SK-N-SH (cell line): ENCODE data around the gene ESM1. TPM values are rescaled to one million over a fixed set of nuclear protein-coding genes. Genes with fewer than 3 reads are reported as not detected.

Source experiments
- CTCF ChIA-PET: fragments of 300-600, 350-600 bp; formaldehyde crosslinking; extraction: SDS; loops from one replicate; lab custom pipeline; 2021; lab: Yijun Ruan, JAX
- POLR2A ChIA-PET: fragments of 350-600 bp; sonication (Branson Sonifier 250); formaldehyde crosslinking; extraction: SDS; loops from one replicate; lab custom pipeline; 2020; ENCODE audit warnings: antibody characterized with exemption, inconsistent platforms; lab: Yijun Ruan, JAX
- DNase-seq: peaks from one replicate; pipeline ENCODE4 v3.0.0; 2012
- H2AFZ ChIP-seq: fragments of 200-600 bp; sonication (generic); 2 replicates; pipeline ENCODE4 v1.8.1; 2016; ENCODE audit warnings: antibody characterized with exemption, mild to moderate bottlenecking, low read depth
- H3F3A ChIP-seq: fragments of 200-600 bp; sonication (generic); replicated peaks from 2 replicates; pipeline ENCODE3; 2016; ENCODE audit warnings: antibody characterized with exemption, mild to moderate bottlenecking; ENCODE audit not compliant: insufficient read depth
- H3K27ac ChIP-seq, 2 experiments: fragments of 200-500 bp in 1 of 2; fragments of 200-600 bp in 1 of 2; sonication (Bioruptor generic) in 1 of 2; sonication (generic), shearing (Covaris generic) in 1 of 2; 2 replicates each; pipeline versions ENCODE4 v1.5.1 to v1.6.1; 2014 to 2016; ENCODE audit warnings: low read depth in 2 of 2, inconsistent platforms in 1 of 2, low read length in 1 of 2, mild to moderate bottlenecking in 1 of 2, mixed read lengths in 1 of 2
- H3K27me3 ChIP-seq: fragments of 200-600 bp; sonication (generic), shearing (Covaris generic); 2 replicates; pipeline ENCODE4 v1.6.1; 2016; ENCODE audit warnings: mixed run types; ENCODE audit not compliant: insufficient read depth
- H3K36me3 ChIP-seq, 2 experiments: fragments of 200-500 bp in 1 of 2; fragments of 200-600 bp in 1 of 2; sonication (Bioruptor generic) in 1 of 2; sonication (generic) in 1 of 2; replicated peaks in 1 of 2; 2 replicates each; pipeline versions ENCODE3 to v1.5.1; 2014 to 2016; ENCODE audit warnings: low read length in 1 of 2, mild to moderate bottlenecking in 1 of 2; ENCODE audit not compliant: insufficient read depth in 2 of 2, control insufficient read depth in 1 of 2
- H3K4me1 ChIP-seq, 2 experiments: fragments of 200-500 bp in 1 of 2; fragments of 200-600 bp in 1 of 2; sonication (Bioruptor generic) in 1 of 2; sonication (generic), shearing (Covaris generic) in 1 of 2; 2 replicates each; pipeline versions ENCODE4 v1.5.1 to v1.6.1; 2014 to 2016; ENCODE audit warnings: low read depth in 1 of 2, low read length in 1 of 2, mixed run types in 1 of 2; ENCODE audit not compliant: insufficient read depth in 2 of 2, control insufficient read depth in 1 of 2
- H3K4me2 ChIP-seq: fragments of 200-600 bp; sonication (generic), shearing (Covaris generic); 2 replicates; pipeline ENCODE4 v1.6.1; 2017; ENCODE audit warnings: mixed run types
- H3K4me3 ChIP-seq, 2 experiments: fragments of 200-500 bp in 1 of 2; fragments of 200-600 bp in 1 of 2; sonication (Bioruptor generic) in 1 of 2; sonication (generic), shearing (Covaris generic) in 1 of 2; 2 replicates each; pipeline versions ENCODE4 v1.5.1 to v1.8.1; 2014 to 2016; ENCODE audit warnings: low read depth in 2 of 2, inconsistent platforms in 1 of 2, low read length in 1 of 2, mild to moderate bottlenecking in 1 of 2, mixed read lengths in 1 of 2, moderate library complexity in 1 of 2
- H3K79me2 ChIP-seq: fragments of 200-600 bp; sonication (generic); 2 replicates; pipeline ENCODE4 v1.8.1; 2017; ENCODE audit warnings: mild to moderate bottlenecking; ENCODE audit not compliant: insufficient read depth
- H3K9ac ChIP-seq: fragments of 200-600 bp; sonication (generic); 2 replicates; pipeline ENCODE4 v1.6.1; 2017; ENCODE audit warnings: mixed run types
- H3K9me2 ChIP-seq: fragments of 200-600 bp; sonication (generic); 2 replicates; pipeline ENCODE4 v1.6.1; 2017; ENCODE audit warnings: mixed run types
- H3K9me3 ChIP-seq: fragments of 200-600 bp; sonication (generic); 2 replicates; pipeline ENCODE4 v1.6.1; 2017; ENCODE audit warnings: mixed run types, mild to moderate bottlenecking, moderate library complexity
- H4K20me1 ChIP-seq: fragments of 200-600 bp; sonication (generic); 2 replicates; pipeline ENCODE4 v1.6.1; 2017; ENCODE audit warnings: mild to moderate bottlenecking, mixed run types; ENCODE audit not compliant: insufficient read depth
- CHD2 ChIP-seq: fragments of 150-350 bp; IDR thresholded peaks from 2 replicates; pipeline ENCODE4 v1.6.1; 2018; ENCODE audit warnings: low read length; ENCODE audit not compliant: partially characterized antibody
- ELF1 ChIP-seq: IDR thresholded peaks from 2 replicates; pipeline ENCODE4 v1.4.0; 2012
- EP300 ChIP-seq, 2 experiments: IDR thresholded peaks; 2 replicates each; pipeline versions ENCODE4 v1.4.0 to v1.6.1; 2012; ENCODE audit warnings: borderline replicate concordance in 1 of 2, low read depth in 1 of 2, low read length in 1 of 2
- EZH2phosphoT487 ChIP-seq: fragments of 200-600 bp; sonication (generic); IDR thresholded peaks from 2 replicates; pipeline ENCODE4 v1.6.1; 2017; ENCODE audit warnings: low read depth, mixed run types, mild to moderate bottlenecking, antibody characterized with exemption, moderate library complexity, borderline replicate concordance
- FOXJ3 ChIP-seq: sonication (generic); formaldehyde crosslinking; IDR thresholded peaks from 2 replicates; pipeline ENCODE4 v1.5.1; 2020; ENCODE audit warnings: mild to moderate bottlenecking, missing genetic modification reagents
- FOXM1 ChIP-seq: IDR thresholded peaks from 2 replicates; pipeline ENCODE4 v1.4.0; 2012; ENCODE audit warnings: low read depth, mild to moderate bottlenecking
- GATA2 ChIP-seq: sonication (generic); formaldehyde crosslinking; IDR thresholded peaks from 2 replicates; pipeline ENCODE4 v1.5.0; 2020; ENCODE audit warnings: mild to moderate bottlenecking, missing genetic modification reagents
- MEF2A ChIP-seq: IDR thresholded peaks from 2 replicates; pipeline ENCODE4 v1.4.0; 2012; ENCODE audit warnings: low read depth, borderline replicate concordance
- MXI1 ChIP-seq: IDR thresholded peaks from 2 replicates; pipeline ENCODE4 v1.6.1; 2012; ENCODE audit warnings: mild to moderate bottlenecking, low read depth, low read length, improper control_type of control experiment
- NFIC ChIP-seq: IDR thresholded peaks from 2 replicates; pipeline ENCODE4 v1.4.0; 2012; ENCODE audit warnings: borderline replicate concordance
- RAD21 ChIP-seq: IDR thresholded peaks from 2 replicates; pipeline ENCODE4 v1.6.1; 2012; ENCODE audit warnings: mild to moderate bottlenecking, low read length
- RFX5 ChIP-seq: IDR thresholded peaks from 2 replicates; pipeline ENCODE4 v1.6.1; 2012; ENCODE audit warnings: mild to moderate bottlenecking, improper control_type of control experiment, low read length
- SIN3A ChIP-seq: IDR thresholded peaks from 2 replicates; pipeline ENCODE4 v1.6.1; 2012; ENCODE audit warnings: low read depth, mild to moderate bottlenecking, low read length, moderate library complexity, borderline replicate concordance
- TAF1 ChIP-seq: IDR thresholded peaks from 2 replicates; pipeline ENCODE4 v1.6.1; 2012; ENCODE audit warnings: low read depth, mild to moderate bottlenecking, low read length, moderate library complexity, borderline replicate concordance
- YY1 ChIP-seq: IDR thresholded peaks from 2 replicates; pipeline ENCODE4 v1.4.0; 2012; ENCODE audit warnings: low read depth, mild to moderate bottlenecking
- ZBTB33 ChIP-seq: IDR thresholded peaks from 2 replicates; pipeline ENCODE4 v1.4.0; 2012; ENCODE audit warnings: low read depth, borderline replicate concordance
- WGBS: methylation state at CpG from one replicate; pipeline ENCODE4 v1.1.6; 2017; ENCODE audit warnings: low lambda C conversion rate; 5-methylcytosine and 5-hydroxymethylcytosine counted together
- polyA plus RNA-seq, 3 experiments: library from polyadenylated mRNA; depleted of rRNA; stranded (reverse); fragments of >200 nt; gene quantifications; 2 replicates each; pipeline ENCODE4 v1.2.3, GENCODE V29; 2012
- TF ChIP-seq, protein P1 (sequence below): IDR thresholded peaks from 2 replicates; pipeline ENCODE4; 2012
- TF ChIP-seq, protein P2 (sequence below): fragments of 200-600 bp; sonication (generic); IDR thresholded peaks from 2 replicates; pipeline ENCODE4 v1.6.1; 2017; ENCODE audit warnings: antibody characterized with exemption, mild to moderate bottlenecking, moderate library complexity
- TF ChIP-seq, protein P3 (sequence below): fragments of 150-350 bp; IDR thresholded peaks from 2 replicates; pipeline ENCODE4 v1.6.1; 2016; ENCODE audit warnings: mild to moderate bottlenecking, low read depth, low read length

ESM1 gene
- polyA plus RNA-seq, 1 of the 3 experiments (the other 2 are of a cell fraction), result 36.5 TPM

- ChIA-PET POLR2A (no interaction called here), CTCF (no interaction called here)
- no peak overlapping the region for H3K9ac ChIP-seq
- no peaks in the 10 kb centered on the region; a peak in 1 of 4 replicates for H3K4me1 ChIP-seq
- DNase-seq, result no peak
- H2AFZ ChIP-seq, result no peak overlapping the region
- H3K4me2 ChIP-seq, result no peak overlapping the region
- TF ChIP-seq ELF1 (no peak), RAD21 (no peak)
- H3K27me3 ChIP-seq, result peaks cover 11% of the 10 kb centered on the region; the same call in 1 of the 2 replicates
- H3F3A ChIP-seq, result peaks cover 5% of the 10 kb centered on the region
- WGBS, result 18% methylated on average over 4 of the region's 4 CpGs
- H3K4me3 ChIP-seq, result no peak overlapping the region
- no peak overlapping the region for H3K27ac ChIP-seq
- H3K79me2 ChIP-seq, result no peaks in the 10 kb centered on the region
- no peaks in the 10 kb centered on the region for H3K9me2 ChIP-seq
- H4K20me1 ChIP-seq, result no peaks in the 10 kb centered on the region
- H3K9me3 ChIP-seq, result no peaks in the 10 kb centered on the region
- no peaks in the 10 kb centered on the region for H3K36me3 ChIP-seq
These were observed 48.2 kb upstream of the ESM1 start for GRCh38 chr5:55033568-55033967.

DNA sequence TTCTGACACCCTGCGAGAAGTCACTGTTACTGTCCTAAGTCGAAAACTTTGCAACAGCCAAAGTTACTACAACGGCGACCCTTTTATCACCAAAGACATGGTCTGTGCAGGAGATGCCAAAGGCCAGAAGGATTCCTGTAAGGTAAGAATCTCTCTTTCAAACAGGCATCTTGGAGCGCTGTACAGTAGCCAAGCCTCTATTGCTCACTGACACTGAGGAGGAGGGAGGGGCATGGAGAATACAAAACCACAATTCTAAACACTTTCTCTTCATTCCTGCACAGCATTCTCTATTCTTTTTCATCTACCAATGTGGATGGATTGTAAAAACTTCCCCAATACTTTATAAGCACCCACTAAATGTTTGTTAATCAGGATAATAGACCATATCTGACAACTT is 46.1 kb upstream of the ESM1 start:
- Histone ChIP-seq H3K9me2 (no peaks in the 10 kb centered on the region), H3K9me3 (no peaks in the 10 kb centered on the region), H3K36me3 (no peaks in the 10 kb centered on the region), H3K4me1 (no peaks in the 10 kb centered on the region; a peak in 1 of 4 replicates), H3K4me2 (no peak overlapping the region), H3K79me2 (no peaks in the 10 kb centered on the region), H3K27ac (no peak overlapping the region), H3K4me3 (no peak overlapping the region), H3F3A (no peaks in the 10 kb centered on the region), H4K20me1 (no peaks in the 10 kb centered on the region), H3K27me3 (peaks cover 11% of the 10 kb centered on the region; the same call in 1 of the 2 replicates), H2AFZ (peak overlapping the region; percentile 43; the same call in 1 of the 2 replicates), H3K9ac (no peak overlapping the region)
- no peak for DNase-seq
- 31% methylated on average over 5 of the region's 5 CpGs for WGBS
- ChIA-PET CTCF (no interaction called here), POLR2A (no interaction called here)
- TF ChIP-seq MEF2A, result no peak
- TF ChIP-seq NFIC, result no peak
- no peak for TF ChIP-seq ZBTB33
- TF ChIP-seq EP300 (IDR thresholded peaks at IDR 0.05; ENCODE audit: borderline replicate concordance in 1 of 2, low read depth in 1 of 2, low read length in 1 of 2), result no peak
- TF ChIP-seq, protein P1, sequence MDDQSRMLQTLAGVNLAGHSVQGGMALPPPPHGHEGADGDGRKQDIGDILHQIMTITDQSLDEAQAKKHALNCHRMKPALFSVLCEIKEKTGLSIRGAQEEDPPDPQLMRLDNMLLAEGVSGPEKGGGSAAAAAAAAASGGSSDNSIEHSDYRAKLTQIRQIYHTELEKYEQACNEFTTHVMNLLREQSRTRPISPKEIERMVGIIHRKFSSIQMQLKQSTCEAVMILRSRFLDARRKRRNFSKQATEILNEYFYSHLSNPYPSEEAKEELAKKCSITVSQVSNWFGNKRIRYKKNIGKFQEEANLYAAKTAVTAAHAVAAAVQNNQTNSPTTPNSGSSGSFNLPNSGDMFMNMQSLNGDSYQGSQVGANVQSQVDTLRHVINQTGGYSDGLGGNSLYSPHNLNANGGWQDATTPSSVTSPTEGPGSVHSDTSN, result no peak
- no peak for TF ChIP-seq YY1
- TF ChIP-seq GATA2 (CRISPR knock-in tag), result no peak
- TF ChIP-seq, protein P2, sequence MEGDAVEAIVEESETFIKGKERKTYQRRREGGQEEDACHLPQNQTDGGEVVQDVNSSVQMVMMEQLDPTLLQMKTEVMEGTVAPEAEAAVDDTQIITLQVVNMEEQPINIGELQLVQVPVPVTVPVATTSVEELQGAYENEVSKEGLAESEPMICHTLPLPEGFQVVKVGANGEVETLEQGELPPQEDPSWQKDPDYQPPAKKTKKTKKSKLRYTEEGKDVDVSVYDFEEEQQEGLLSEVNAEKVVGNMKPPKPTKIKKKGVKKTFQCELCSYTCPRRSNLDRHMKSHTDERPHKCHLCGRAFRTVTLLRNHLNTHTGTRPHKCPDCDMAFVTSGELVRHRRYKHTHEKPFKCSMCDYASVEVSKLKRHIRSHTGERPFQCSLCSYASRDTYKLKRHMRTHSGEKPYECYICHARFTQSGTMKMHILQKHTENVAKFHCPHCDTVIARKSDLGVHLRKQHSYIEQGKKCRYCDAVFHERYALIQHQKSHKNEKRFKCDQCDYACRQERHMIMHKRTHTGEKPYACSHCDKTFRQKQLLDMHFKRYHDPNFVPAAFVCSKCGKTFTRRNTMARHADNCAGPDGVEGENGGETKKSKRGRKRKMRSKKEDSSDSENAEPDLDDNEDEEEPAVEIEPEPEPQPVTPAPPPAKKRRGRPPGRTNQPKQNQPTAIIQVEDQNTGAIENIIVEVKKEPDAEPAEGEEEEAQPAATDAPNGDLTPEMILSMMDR, result no peak
- no peak for TF ChIP-seq TAF1
- TF ChIP-seq, protein P3, sequence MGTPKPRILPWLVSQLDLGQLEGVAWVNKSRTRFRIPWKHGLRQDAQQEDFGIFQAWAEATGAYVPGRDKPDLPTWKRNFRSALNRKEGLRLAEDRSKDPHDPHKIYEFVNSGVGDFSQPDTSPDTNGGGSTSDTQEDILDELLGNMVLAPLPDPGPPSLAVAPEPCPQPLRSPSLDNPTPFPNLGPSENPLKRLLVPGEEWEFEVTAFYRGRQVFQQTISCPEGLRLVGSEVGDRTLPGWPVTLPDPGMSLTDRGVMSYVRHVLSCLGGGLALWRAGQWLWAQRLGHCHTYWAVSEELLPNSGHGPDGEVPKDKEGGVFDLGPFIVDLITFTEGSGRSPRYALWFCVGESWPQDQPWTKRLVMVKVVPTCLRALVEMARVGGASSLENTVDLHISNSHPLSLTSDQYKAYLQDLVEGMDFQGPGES, result no peak
- no peak for TF ChIP-seq CHD2
- TF ChIP-seq FOXJ3 (CRISPR knock-in tag), result no peak
- TF ChIP-seq MXI1, result no peak
- no peak for TF ChIP-seq SIN3A
- no peak for TF ChIP-seq RAD21
- TF ChIP-seq RFX5, result no peak
- TF ChIP-seq EZH2phosphoT487, result no peak
- TF ChIP-seq FOXM1, result no peak
